ENCODE data around the gene ADD1.

ADD1 gene

DNA sequence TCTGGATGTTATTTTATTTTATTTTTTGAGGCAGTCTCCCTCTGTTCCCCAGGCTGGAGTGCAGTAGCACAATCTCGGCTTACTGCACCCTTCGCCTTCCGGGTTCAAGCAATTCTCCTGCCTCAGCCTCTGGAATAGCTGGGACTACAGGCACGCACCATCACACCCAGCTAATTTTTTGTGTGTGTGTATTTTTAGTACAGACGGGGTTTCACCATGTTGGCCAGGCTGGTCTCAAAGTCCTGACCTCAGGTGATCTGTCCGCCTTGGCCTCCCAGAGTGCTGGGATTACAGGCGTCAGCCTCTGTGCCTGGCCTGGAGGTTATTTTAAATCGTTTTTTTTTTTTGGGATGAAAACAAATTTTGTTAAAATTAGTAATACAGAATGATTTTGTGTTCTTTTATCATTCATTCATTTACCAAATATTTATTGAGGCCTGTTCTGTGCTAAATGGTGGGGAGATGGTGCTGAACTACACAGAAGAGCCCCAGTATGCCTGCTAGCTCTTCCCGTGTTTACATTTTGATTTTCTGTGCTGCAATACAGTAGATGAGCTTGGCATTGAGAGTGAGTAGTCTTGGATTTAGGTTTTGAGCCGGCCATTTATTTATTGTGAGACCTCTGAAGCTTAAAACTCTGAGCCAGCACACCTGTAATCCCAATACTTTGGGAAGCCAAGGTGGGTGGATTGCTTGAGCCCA is 22.7 kb downstream of the ADD1 start:
- TF ChIP-seq, protein P1, sequence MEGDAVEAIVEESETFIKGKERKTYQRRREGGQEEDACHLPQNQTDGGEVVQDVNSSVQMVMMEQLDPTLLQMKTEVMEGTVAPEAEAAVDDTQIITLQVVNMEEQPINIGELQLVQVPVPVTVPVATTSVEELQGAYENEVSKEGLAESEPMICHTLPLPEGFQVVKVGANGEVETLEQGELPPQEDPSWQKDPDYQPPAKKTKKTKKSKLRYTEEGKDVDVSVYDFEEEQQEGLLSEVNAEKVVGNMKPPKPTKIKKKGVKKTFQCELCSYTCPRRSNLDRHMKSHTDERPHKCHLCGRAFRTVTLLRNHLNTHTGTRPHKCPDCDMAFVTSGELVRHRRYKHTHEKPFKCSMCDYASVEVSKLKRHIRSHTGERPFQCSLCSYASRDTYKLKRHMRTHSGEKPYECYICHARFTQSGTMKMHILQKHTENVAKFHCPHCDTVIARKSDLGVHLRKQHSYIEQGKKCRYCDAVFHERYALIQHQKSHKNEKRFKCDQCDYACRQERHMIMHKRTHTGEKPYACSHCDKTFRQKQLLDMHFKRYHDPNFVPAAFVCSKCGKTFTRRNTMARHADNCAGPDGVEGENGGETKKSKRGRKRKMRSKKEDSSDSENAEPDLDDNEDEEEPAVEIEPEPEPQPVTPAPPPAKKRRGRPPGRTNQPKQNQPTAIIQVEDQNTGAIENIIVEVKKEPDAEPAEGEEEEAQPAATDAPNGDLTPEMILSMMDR (IDR thresholded peaks at IDR 0.05; ENCODE audit: insufficient read depth, missing control alignments): no peak
- DNase-seq (ENCODE audit: insufficient read length, low spot score) (no peak), FAIRE-seq (no peak)

DNA sequence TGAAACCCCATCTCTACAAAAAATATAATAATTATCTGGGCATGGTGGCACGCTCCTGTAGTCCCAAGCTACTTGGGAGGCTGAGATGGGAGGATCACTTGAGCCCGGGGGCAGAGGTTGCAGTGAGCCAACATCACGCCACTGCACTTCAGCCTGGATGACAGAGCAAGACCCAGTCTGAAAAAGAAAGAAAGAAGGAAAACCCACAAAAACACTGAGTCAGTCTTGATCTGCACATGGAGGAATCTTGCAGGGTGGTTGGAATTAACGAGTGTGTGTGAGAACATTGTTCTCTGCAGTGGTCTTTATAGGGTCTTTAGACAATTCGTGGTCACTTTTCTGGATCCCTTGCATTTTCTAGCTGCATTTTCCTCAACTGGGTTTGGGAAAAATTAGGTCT is 23.2 kb downstream of the ADD1 start:
- FAIRE-seq (no peak), DNase-seq (ENCODE audit: insufficient read length, low spot score) (no peak)
- TF ChIP-seq, protein P1 (IDR thresholded peaks at IDR 0.05; ENCODE audit: insufficient read depth, missing control alignments): no peak

DNA sequence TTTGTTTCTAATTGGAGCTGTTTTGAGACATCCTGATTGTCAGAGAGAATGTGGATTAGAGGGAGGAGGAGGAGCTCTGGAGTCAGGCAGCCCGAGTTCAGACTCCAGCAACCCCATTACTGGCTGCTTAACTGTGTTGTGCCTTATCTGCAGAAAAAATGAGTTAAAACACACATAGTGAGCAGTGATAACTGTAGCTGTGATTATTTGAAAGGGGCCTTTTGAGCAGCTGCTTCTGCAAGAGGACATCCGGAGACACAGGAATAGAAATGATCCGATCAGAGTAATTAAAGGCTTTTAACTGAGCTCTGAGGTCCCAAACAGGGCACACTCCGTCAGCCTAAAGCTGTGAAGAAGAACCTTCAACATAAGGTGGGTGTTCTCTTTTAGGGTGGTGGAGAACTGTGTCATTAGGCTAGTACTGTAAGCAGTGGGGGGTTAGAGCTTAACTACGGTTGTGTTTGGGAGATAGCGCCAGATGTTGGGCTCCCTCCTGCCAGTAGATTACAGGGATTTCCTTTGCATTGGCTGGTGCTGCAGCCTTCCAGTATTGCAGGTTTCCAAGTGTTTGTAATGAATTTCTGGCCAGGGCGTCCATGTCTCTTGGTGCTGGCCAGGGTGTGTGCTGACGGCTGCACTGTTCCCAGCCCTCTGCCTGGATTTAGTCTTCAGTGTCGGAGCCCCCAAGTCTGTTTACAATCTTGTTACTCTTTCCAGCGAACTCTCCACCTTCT is 24.3 kb downstream of the ADD1 start:
- DNase-seq (ENCODE audit: insufficient read length, low spot score) (no peak), FAIRE-seq (peak; percentile 92)
- TF ChIP-seq, protein P1 (IDR thresholded peaks at IDR 0.05; ENCODE audit: insufficient read depth, missing control alignments): no peak

DNA sequence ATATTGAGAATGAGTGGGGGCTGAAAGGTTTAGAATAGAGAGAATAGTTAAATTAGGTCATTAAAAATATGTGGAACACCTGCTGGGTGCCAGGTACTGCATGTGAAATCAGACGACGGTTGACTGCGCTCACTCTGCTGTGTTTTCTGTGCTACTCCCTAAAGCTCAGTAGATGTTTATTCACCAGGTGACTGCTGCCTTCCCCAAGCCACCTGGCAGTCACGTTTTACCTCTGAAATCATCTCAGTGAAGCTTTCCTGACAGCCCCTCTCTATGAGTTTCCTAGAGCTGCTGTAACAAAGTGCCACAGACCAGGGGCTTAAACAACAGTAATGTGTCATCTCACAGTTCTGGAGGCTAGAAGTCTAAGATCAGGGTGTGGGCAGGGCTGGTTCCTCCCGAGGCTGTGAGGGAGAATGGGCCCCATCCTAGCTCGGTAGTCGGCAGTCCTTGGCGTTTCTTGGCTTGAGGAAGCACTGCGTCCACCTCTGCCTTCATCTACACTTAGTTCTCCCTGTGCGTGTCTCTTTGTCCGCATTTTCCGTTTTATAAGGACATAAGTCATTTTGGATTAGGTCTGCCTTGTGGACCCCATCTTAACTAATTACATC is 25.3 kb downstream of the ADD1 start:
- TF ChIP-seq, protein P1 (IDR thresholded peaks at IDR 0.05; ENCODE audit: insufficient read depth, missing control alignments): no peak
- FAIRE-seq: no peak
- no peak for DNase-seq (ENCODE audit: insufficient read length, low spot score)

DNA sequence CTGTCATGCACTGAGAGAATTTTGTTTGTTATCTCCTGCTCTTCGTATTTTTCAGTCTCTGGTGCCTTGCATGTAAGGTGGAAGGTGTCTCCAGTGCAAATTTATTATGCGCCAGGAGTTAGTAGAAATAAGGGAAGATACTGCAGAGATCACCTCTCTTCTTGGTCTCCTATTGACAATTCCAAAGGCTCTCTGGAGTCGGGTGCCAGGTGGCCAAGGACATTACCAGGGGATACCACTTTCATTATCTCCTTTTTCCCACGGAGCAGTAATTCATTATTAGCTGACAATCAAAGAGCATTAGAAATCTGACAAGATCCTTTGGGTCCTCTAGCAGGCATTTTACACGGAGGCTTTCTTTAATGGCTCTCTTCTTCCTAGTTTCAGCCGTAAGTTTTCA is 26.0 kb downstream of the ADD1 start:
- FAIRE-seq: peak; percentile 48
- TF ChIP-seq, protein P1 (IDR thresholded peaks at IDR 0.05; ENCODE audit: insufficient read depth, missing control alignments): no peak
- no peak for DNase-seq (ENCODE audit: insufficient read length, low spot score)

DNA sequence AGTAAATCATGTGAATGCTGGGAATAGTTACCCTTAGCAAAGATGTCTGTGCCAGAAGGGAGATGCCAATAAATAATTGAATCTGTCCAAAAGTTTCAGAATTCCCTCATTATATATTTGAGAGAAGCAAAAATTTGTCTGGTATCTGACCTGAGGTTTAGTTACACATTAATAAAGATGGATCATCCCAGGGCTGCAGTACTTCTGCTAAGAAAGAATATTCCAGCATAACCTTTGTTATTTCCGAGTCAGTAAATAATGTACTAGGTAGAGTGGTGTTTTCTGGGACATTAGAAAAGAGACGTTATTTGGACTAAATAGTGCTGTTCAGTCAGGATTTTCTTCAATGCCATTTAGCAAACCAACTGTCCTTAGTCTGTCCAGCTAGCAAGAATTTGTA is 26.4 kb downstream of the ADD1 start:
- FAIRE-seq (no peak), DNase-seq (ENCODE audit: insufficient read length, low spot score) (no peak)
- TF ChIP-seq, protein P1 (IDR thresholded peaks at IDR 0.05; ENCODE audit: insufficient read depth, missing control alignments): no peak
